ENCODE data around the gene RFX6.
"Not testable (repeated sequence)": the region's sequence is repeated elsewhere in the genome, so short reads cannot be mapped to it uniquely, and the experiment has no call there.

RFX6 gene, protein sequence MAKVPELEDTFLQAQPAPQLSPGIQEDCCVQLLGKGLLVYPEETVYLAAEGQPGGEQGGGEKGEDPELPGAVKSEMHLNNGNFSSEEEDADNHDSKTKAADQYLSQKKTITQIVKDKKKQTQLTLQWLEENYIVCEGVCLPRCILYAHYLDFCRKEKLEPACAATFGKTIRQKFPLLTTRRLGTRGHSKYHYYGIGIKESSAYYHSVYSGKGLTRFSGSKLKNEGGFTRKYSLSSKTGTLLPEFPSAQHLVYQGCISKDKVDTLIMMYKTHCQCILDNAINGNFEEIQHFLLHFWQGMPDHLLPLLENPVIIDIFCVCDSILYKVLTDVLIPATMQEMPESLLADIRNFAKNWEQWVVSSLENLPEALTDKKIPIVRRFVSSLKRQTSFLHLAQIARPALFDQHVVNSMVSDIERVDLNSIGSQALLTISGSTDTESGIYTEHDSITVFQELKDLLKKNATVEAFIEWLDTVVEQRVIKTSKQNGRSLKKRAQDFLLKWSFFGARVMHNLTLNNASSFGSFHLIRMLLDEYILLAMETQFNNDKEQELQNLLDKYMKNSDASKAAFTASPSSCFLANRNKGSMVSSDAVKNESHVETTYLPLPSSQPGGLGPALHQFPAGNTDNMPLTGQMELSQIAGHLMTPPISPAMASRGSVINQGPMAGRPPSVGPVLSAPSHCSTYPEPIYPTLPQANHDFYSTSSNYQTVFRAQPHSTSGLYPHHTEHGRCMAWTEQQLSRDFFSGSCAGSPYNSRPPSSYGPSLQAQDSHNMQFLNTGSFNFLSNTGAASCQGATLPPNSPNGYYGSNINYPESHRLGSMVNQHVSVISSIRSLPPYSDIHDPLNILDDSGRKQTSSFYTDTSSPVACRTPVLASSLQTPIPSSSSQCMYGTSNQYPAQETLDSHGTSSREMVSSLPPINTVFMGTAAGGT

DNA sequence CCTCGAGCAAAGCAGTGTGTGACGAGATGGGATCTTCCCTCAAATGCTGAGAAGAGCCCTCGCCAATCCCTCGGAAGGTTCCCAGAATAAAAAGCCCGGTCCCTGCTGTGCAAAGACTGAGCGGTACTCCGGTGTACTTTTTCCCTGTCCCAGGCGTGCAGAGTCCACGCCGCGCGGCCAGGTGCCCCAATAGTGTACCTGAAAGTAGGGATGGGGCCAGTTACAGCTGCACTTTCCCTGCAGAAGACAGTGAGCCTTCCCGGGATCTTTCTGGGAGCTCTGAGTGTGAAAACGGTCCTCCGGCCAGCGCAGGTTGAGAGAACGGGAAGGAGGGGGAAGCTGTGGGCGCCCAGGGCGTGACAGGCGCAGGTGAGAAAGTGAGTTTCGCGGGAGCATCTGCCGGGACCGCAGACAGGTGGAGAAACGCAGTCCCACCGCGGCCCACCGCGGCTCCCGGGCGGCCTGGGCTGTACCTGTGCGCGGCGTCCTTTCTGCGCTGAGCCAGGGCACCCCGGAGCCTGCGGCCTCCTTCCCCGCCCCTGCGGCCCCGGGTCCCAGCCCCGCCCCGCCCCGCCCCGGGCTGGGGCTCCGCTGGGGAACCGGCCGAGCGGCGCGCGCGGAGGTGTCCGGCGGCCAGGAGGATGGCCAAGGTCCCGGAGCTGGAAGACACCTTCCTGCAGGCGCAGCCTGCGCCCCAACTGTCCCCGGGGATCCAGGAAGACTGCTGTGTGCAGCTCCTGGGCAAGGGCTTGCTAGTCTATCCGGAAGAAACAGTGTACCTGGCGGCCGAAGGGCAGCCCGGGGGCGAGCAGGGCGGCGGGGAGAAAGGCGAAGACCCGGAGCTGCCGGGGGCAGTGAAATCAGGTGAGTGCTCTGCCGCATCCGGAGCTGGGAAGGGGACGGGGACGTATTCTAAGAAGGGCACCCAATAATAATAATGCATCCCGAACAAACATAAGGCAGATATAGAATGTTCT is at the start of gene RFX6:
Gene RFX6 (plus strand): TSS at position 608 of the 977 bp plus-strand sequence. CDS start 34 bp downstream, at position 642.
- no peak for DNase-seq (ENCODE audit: low read depth)

DNA sequence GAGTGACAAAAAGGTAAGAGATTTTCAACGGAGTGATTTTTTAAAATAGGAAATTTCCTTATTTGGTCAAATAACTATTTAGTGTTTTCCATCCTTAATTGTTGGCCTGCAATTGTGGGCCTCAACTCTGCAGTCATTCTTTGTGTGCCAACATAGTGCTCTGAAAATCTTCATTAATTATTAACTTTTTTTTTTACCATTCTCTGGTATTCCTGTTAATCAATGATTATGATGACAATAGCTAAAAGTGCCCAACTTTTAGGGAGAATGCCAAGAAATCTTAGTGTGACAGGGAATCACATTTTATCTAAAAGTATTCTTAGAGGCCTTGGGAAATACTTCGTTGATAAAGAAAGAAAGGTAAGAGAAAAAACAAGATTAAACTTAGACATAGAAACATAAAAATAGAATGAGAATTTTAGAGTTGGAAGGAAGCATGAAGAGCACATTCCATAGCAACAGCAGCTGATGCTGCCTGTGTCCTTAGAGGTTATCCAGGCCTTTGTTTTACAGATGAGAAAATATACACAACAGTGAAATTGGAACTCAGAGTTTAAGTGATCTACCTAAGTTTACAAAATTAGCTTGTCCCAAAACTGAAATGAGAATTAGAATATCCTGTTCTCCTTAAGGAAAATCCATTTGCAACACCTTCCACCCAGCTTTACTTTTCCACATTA is 49.3 kb upstream of the RFX6 start:
- no peak for DNase-seq (ENCODE audit: low read depth)

DNA sequence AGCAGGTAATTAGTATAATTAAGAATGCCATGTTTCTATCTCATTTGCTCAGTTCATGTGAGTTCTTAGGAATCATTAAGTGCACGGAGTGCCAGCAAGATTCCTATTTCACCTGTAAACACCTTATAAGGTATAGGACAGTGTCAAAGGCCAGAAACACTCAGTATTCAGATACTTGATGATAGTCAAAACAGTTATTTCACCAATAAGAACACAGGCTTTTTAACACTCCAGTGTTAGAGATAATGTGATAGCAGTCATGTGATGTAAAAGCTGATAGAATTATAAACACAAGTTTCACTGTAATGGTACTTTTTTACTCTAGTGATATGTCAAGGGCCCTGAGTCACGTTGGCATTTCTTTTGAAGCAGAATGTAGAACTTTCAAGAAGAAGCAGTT is 48.1 kb upstream of the RFX6 start, which contains the start of gene GPRC6A:
Gene GPRC6A (minus strand): TSS at position 101 of the 400 bp plus-strand sequence. CDS start 70 bp downstream, at position 31.
- no peak for DNase-seq (ENCODE audit: low read depth)

DNA sequence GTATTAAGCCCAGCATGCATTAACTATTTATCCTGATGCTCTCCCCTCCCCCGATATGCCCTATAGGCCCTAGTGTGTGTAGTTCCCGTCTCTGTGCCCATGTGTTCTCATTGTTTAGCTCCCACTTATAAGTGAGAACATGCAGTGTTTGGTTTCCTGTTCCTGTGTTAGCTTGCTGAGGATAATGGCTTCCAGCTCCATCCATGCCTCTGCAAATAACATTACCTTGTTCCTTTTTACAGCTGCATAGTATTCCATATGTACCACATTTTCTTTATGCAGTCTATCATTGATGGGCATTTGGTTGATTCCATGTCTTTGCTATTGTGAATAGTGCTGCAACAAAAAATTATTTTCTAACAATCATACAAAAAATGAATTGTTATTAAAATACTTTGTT is 42.5 kb upstream of the RFX6 start:
- not testable (repeated sequence) for DNase-seq (ENCODE audit: low read depth)

DNA sequence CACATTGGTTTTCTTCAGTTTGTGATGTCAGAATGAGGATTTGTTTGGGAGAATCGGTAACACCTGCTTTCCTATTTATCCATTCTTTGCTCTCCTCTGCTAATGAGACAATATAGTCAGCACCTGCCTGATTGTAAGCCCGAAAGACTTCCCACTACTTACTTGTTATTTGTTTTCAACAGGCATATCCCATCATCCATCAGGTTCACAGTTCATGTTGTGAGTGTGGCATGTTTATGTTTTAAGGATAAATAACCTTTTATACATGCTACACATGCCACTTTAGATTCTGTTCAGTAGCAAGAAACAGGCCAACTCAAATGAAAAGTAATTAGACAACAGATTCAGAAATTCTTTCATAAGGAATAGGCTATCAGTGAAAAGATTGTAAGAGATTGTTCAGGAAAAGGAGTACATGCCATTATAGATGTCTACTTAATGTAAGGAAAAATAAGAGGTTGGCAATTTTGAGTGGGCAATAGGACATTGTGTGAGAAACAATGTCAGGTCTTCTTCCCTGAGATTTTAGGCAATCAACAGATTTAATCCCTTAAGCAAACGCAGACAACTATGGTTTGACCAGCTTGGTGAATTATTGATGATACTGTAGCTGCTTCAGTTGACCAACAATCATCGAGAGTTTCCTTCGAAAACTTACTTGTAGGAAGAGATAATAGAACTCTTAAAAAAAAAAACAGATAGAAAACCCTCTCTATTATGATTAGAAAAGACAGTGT is 40.3 kb upstream of the RFX6 start:
- no peak for DNase-seq (ENCODE audit: low read depth)

DNA sequence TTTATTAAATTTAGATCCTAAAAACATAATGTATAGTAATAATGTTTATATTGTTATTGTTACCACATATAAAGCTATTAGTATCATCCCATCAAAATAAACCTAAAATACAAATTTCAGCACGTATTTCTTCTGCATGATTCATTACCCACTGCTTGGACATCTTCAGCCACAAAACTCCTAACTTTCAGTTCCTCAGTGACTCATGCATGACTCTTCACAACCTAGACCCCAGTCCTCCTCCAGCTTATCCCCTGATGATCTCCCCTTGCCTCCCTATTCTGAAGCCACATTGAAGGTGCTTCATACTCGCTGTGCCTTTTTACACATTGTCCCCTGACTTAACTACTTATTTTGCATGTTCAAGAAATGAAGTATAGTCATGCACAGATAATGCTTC is 37.0 kb upstream of the RFX6 start:
- DNase-seq (ENCODE audit: low read depth), result no peak

DNA sequence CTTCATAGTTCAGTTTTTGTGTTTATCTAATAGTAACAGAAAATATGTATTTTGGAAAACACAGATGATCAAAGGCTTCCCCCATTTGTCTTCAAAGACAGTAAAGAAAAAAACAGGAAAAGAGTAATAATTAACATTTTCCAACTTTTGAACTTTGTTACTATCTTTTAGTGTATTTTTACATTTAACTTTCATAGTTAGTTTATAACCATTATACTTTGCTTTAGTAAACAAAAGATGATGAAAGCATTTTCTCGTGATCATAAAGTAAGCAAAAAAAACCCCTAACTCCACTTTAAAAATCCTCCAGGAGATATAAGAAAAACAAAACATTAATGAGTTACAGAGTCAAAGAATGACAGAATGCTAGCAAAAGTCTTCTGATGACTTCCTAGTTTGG is 34.6 kb upstream of the RFX6 start:
- DNase-seq (ENCODE audit: low read depth), result no peak

DNA sequence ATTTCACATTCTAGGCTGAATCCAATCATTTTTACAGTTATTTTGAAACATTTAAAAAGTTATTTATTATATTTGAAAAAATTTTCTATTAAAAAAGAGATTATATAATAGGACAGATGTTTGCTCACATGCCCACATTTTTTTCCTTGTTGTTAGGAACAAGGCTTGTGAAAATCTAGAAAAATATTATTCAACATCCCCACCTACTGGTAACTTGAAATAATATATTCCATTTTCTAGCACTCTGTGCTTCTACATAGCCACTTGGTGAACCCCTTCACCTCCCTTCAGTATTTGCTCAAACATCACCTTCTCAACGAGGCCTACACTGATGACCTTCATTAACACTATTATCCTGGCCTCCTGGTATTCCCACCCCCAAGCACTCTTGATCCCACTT is 29.8 kb upstream of the RFX6 start:
- no peak for DNase-seq (ENCODE audit: low read depth)

DNA sequence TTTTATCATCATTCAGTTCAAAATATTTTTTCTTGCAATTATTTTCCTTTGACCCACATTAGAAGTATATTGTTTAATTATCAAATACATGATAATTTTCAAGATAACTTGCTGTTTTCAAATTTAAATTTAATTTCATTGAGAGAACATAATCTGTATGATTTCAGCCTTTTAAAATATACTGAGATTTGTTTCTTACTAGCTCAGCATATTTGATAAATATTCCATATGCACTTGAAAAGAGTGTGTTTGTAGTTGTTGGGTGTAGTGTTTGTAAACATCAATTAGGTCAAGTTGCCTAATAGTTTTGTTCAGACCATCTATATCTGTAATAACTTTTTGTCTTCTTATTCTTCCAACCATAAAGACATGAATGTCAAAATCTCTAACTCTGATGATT is 19.0 kb upstream of the RFX6 start:
- no peak for DNase-seq (ENCODE audit: low read depth)

DNA sequence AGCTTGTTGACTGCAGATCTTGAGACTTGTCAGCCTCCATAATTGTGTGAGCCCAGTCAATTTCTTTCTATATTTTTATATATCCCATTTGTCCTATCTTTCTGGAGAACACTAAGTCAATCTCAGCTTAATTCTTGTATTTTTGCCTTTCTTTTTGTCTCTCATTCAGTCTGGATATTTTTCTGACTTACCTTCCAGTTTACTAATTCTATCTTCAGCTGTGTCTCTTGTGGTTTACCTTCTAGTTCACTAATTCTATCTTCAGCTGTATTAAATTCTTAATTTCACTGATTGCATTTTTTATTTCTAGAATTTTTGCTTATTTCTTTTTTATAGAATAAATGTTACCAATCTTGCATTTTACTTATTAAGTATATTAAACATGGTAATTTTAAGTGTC is 17.8 kb upstream of the RFX6 start:
- no peak for DNase-seq (ENCODE audit: low read depth)

DNA sequence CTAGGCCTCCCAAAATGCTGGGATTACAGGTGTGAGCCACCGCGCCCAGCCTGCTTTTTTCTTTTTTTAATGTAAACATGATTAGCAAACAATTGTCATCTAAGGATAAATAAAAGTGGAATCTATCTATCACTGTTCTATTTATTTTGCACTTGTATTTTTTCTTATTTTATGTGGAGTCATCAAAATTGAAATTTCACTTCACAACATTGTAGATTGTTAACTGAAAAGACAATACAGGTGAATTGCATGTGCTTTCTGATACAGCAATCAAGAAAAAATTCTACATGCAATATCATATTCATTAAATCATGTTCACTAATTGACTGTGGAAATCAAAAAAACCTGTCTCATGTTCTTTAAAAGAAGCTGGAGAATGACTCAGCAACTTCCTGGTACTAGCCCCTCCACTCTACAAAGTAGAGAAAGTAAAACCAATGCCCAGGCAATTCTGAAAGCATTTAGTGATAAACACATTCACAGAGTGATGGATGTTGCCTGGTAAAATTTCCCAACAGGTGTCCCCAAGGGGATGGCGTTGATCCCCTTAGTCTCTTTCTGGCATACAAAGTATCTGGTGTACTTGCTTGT is 10.7 kb upstream of the RFX6 start:
- no peak for DNase-seq (ENCODE audit: low read depth)

DNA sequence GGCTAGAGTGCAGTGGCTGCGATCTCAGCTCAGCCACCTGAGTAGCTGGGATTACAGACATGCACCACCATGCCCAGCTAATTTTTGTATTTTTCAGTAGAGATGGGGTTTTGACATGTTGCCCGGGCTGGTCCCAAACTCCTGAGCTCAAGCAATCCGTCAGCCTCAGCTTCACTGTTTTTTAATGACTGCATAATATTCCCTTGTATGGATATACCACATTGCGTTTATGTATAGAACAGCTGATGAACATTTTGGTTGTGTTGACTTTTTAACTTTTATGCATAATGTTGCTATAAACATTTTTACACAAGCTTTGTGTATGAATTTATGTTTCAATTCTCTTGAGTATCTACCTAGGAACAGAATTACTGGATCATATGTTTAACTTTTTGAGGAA is 4.3 kb upstream of the RFX6 start:
- DNase-seq (ENCODE audit: low read depth), result no peak

DNA sequence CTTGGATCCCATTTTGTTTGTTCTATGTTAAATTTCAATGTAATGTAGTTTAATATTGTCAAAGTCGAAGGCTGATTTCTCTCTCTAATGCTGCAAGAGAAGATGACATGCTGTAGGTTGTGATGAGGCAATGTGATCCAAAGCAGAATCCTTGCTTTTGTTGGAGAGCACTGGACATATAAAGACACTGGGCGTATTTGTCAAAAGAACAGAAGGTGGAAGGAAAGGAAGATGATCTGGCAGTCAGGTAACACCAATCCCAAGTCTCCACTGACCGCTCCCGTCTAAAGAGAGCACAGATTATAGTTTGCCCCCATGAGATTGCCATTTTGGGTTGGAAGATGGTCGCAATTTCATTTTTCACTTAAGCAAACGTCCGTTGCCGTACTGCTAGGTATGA is 935 bp upstream of the RFX6 start:
- no peak for DNase-seq (ENCODE audit: low read depth)

DNA sequence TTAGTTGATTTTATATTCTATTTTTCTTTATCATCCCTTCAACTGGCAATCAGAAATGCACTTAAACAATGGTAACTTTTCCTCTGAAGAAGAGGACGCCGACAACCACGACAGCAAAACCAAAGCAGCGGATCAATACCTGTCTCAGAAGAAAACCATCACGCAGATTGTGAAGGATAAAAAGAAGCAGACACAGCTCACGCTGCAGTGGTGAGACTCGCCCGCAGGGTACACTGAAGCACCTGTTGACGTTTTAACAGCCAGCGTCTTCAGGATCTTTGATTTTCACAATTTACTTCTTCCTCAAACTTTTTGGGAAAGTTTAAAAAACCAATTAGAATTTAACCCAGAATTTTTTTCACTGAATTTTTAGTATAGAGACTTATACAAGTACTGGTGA is 701 bp downstream of the RFX6 start:
- no peak for DNase-seq (ENCODE audit: low read depth)

DNA sequence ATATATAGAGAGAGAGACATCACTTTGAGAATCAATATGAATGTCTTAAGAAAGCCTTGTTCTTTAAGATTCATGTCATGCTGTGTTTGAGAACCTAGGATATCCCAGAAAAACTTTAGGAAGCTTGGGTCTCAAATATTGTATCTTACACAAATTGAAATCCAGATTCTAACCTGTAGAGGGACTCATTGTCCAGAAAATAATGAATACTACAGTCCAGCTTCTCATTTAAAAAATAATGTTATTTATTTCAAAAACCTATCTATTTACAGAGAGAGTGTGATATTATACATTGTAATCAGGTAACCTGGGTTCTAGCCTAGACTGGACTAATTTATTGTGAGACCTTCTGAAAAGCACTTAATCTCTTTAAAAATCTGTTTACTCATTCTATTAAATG is 4.2 kb downstream of the RFX6 start:
- no peak for DNase-seq (ENCODE audit: low read depth)

DNA sequence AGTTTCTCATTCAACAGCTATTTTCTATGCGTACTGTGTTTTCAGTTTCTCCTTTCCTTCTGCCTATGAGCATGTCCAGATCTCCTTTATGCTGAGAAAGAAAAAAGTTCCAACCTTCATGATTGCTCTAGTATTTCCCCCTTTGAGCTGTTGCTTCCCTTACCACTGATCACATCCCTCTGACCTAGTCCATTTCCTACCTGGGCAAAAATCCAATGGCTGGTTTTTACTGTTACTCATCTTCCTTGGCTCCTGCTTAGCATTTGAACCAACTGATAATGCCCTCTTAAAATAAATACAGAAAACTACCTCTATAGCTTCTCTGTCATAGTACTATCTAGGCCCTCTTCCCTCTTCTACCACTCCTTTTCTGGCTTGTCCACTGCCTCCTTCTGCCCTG is 6.0 kb downstream of the RFX6 start:
- no peak for DNase-seq (ENCODE audit: low read depth)

DNA sequence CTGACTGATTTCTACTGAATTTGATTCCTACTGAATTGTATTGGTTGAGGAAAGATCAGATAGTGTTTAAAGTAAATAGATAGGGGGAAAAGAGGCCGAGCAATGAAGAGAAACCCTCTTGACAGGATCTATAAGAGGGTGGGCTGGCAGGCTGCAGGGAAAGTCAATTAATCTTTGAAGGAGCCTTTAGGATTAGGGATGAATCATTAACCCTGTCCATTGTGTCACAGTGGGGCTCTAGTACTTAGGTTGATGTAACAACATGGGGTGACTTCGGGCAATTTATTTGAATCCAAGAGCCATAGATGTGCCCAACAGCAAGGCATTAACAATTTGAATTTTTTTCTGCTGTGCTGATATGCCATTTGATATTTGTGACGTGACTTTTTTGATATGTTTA is 7.5 kb downstream of the RFX6 start:
- DNase-seq (ENCODE audit: low read depth), result no peak

DNA sequence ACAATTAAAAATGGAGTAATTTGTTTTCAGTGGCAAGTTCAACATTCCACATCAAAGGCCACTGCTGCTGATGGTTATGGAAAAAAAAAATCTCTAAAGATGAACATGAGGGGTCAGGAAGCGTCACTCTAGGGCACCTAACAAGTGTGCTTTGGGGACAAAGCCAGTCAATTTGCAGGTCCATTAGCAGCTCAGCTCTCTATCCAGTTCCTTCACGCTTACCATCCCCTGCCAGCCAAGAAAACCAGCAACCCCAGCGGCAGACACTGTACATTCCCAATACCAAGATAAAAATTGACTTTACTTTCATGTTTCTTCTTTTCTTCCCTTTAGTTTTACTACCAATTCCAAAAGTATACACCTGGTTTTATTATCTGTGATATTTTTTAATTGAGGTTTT is 10.1 kb downstream of the RFX6 start:
- no peak for DNase-seq (ENCODE audit: low read depth)

DNA sequence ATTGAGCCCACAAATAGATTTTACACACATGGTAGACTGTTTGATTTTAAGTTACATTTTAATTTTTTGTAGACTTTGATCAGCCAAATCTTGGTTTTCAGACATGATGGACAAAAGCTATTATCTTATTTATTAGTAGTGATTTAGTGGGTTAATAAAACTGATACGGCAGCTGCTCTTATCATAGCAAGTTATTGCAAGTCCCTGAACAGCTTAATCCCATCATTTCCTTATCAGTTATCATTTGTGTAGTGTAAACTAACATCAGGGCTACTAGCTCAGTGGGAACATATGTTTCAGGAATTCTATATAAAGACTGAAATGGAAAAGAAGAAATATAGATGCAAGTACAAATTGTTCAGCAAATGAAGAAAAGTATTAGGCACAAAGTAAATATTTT is 10.9 kb downstream of the RFX6 start:
- no peak for DNase-seq (ENCODE audit: low read depth)

DNA sequence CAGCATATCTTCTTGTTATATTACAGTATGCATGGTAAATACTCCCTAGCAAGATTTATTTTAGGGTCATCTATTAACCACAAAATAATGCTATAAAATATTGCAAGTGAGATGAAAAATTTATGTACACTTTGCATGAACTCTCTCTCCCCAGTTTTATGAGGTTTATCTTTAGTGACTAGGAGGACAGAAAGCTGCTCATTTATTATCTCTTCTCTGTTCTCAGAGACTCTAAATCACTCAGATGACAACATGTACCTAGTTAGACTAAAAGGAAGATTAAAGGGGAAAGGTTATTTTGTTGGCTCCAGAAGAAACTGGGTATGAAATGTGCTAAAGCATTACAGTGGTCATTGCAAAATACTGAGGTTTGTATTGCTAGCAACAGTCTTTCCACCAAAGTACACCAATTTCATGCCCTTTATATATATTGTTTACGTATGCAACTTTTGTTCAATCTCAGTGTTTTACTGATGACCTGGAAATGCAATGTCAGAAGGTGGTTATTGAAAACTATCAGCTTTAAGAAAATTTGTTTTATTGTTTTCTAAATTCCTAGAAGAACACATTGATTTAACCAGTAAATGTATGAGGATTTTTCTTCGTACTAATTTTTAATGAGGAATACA is 11.8 kb downstream of the RFX6 start:
- no peak for DNase-seq (ENCODE audit: low read depth)
